GM23338 (cell line): ENCODE results near the gene SLC5A5.

ENCODE experiments used
- CREB1 ChIP-seq: fragments of 250-450 bp; sonication (Bioruptor Pico); IDR thresholded peaks from 2 replicates; pipeline ENCODE4 v1.5.0; 2020; ENCODE audit warnings: low read depth, mild to moderate bottlenecking, moderate library complexity
- EZH2 ChIP-seq: fragments of 200-600 bp; sonication (generic); IDR thresholded peaks from one replicate; pipeline ENCODE4 v1.8.0; 2017; ENCODE audit warnings: antibody characterized with exemption, mild to moderate bottlenecking, low read depth; ENCODE audit not compliant: unreplicated experiment
- EZH2phosphoT487 ChIP-seq: fragments of 200-600 bp; sonication (generic); IDR thresholded peaks from one replicate; pipeline ENCODE4 v1.8.1; 2018; ENCODE audit warnings: antibody characterized with exemption; ENCODE audit not compliant: unreplicated experiment
- JUNB ChIP-seq: IDR thresholded peaks from one replicate; pipeline ENCODE4 v1.6.1; 2016; ENCODE audit warnings: antibody characterized with exemption; ENCODE audit not compliant: unreplicated experiment
- POLR2AphosphoS5 ChIP-seq: IDR thresholded peaks from 2 replicates; pipeline ENCODE4 v1.6.1; 2016; ENCODE audit warnings: antibody characterized with exemption, low read depth
- STAT1 ChIP-seq: IDR thresholded peaks from one replicate; pipeline ENCODE4 v1.6.1; 2016; ENCODE audit warnings: antibody characterized with exemption; ENCODE audit not compliant: unreplicated experiment
- ZNF331 ChIP-seq: fragments of 250-450 bp; sonication (Bioruptor Pico); IDR thresholded peaks from 2 replicates; pipeline ENCODE4 v1.5.0; 2020; ENCODE audit warnings: low read depth, mild to moderate bottlenecking, moderate library complexity
- TF ChIP-seq, protein P1 (sequence below), 2 experiments: fragments of 200-600 bp in 1 of 2; sonication (generic) in 1 of 2; conservative IDR thresholded peaks; 2 replicates each; pipeline versions ENCODE4 v1.5.1 to v1.6.1; 2016 to 2017; ENCODE audit warnings: antibody characterized with exemption in 2 of 2, low read depth in 2 of 2, mild to moderate bottlenecking in 2 of 2, moderate library complexity in 1 of 2
- TF ChIP-seq, protein P2 (sequence below): IDR thresholded peaks from one replicate; pipeline ENCODE4 v1.6.1; 2018; ENCODE audit warnings: antibody characterized with exemption; ENCODE audit not compliant: unreplicated experiment
- TF ChIP-seq, protein P3 (sequence below): fragments of 250-450 bp; sonication (Bioruptor Pico); IDR thresholded peaks from 2 replicates; pipeline ENCODE4 v1.5.0; 2020; ENCODE audit warnings: mild to moderate bottlenecking, moderate library complexity

DNA sequence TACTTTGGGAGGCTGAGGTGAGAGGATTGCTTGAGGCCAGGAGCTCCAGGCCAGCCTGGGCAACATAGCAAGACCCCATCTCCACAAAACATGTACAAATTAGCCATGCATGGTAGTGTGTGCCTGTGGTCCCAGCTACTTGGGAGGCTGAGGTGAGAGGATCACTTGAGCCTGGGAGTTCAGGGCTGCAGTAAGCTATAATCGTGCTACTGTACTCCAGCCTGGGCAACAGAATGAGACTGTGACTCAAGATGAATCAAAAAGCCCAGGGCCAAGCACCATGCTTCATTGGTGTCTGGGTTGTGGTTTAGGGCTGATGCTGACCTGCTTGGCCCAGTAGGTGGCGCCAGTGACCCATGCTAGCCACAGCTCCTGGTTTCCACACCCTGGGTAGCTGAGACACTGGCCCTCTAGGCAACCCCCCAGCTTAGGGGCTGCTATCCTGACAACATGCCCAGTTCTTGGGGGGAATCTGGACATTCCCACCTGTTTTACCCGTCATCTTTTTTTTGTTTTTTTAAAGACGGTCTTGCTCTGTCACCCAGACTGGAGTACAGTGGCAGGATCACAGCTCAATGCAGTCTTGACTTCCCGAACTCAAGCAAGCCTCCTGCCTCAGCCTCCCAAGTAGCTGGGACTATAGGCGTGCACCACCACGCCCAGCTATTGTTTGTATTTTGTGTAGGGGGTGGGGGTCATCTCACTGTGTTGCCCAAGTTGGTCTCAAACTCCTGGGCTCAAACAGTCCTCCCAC lies 66.5 kb downstream of the SLC5A5 start:
- TF ChIP-seq EZH2 (no peak), EZH2phosphoT487 (no peak), POLR2AphosphoS5 (no peak), JUNB (no peak), CREB1 (CRISPR knock-in tag) (no peak), ZNF331 (no peak), STAT1 (no peak)
- TF ChIP-seq, protein P1, sequence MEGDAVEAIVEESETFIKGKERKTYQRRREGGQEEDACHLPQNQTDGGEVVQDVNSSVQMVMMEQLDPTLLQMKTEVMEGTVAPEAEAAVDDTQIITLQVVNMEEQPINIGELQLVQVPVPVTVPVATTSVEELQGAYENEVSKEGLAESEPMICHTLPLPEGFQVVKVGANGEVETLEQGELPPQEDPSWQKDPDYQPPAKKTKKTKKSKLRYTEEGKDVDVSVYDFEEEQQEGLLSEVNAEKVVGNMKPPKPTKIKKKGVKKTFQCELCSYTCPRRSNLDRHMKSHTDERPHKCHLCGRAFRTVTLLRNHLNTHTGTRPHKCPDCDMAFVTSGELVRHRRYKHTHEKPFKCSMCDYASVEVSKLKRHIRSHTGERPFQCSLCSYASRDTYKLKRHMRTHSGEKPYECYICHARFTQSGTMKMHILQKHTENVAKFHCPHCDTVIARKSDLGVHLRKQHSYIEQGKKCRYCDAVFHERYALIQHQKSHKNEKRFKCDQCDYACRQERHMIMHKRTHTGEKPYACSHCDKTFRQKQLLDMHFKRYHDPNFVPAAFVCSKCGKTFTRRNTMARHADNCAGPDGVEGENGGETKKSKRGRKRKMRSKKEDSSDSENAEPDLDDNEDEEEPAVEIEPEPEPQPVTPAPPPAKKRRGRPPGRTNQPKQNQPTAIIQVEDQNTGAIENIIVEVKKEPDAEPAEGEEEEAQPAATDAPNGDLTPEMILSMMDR (conservative IDR thresholded peaks at IDR 0.05; ENCODE audit: low read depth in 2 of 2), result peak; percentile 89 to 98
- TF ChIP-seq, protein P2, sequence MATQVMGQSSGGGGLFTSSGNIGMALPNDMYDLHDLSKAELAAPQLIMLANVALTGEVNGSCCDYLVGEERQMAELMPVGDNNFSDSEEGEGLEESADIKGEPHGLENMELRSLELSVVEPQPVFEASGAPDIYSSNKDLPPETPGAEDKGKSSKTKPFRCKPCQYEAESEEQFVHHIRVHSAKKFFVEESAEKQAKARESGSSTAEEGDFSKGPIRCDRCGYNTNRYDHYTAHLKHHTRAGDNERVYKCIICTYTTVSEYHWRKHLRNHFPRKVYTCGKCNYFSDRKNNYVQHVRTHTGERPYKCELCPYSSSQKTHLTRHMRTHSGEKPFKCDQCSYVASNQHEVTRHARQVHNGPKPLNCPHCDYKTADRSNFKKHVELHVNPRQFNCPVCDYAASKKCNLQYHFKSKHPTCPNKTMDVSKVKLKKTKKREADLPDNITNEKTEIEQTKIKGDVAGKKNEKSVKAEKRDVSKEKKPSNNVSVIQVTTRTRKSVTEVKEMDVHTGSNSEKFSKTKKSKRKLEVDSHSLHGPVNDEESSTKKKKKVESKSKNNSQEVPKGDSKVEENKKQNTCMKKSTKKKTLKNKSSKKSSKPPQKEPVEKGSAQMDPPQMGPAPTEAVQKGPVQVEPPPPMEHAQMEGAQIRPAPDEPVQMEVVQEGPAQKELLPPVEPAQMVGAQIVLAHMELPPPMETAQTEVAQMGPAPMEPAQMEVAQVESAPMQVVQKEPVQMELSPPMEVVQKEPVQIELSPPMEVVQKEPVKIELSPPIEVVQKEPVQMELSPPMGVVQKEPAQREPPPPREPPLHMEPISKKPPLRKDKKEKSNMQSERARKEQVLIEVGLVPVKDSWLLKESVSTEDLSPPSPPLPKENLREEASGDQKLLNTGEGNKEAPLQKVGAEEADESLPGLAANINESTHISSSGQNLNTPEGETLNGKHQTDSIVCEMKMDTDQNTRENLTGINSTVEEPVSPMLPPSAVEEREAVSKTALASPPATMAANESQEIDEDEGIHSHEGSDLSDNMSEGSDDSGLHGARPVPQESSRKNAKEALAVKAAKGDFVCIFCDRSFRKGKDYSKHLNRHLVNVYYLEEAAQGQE, result no peak
- TF ChIP-seq, protein P3, sequence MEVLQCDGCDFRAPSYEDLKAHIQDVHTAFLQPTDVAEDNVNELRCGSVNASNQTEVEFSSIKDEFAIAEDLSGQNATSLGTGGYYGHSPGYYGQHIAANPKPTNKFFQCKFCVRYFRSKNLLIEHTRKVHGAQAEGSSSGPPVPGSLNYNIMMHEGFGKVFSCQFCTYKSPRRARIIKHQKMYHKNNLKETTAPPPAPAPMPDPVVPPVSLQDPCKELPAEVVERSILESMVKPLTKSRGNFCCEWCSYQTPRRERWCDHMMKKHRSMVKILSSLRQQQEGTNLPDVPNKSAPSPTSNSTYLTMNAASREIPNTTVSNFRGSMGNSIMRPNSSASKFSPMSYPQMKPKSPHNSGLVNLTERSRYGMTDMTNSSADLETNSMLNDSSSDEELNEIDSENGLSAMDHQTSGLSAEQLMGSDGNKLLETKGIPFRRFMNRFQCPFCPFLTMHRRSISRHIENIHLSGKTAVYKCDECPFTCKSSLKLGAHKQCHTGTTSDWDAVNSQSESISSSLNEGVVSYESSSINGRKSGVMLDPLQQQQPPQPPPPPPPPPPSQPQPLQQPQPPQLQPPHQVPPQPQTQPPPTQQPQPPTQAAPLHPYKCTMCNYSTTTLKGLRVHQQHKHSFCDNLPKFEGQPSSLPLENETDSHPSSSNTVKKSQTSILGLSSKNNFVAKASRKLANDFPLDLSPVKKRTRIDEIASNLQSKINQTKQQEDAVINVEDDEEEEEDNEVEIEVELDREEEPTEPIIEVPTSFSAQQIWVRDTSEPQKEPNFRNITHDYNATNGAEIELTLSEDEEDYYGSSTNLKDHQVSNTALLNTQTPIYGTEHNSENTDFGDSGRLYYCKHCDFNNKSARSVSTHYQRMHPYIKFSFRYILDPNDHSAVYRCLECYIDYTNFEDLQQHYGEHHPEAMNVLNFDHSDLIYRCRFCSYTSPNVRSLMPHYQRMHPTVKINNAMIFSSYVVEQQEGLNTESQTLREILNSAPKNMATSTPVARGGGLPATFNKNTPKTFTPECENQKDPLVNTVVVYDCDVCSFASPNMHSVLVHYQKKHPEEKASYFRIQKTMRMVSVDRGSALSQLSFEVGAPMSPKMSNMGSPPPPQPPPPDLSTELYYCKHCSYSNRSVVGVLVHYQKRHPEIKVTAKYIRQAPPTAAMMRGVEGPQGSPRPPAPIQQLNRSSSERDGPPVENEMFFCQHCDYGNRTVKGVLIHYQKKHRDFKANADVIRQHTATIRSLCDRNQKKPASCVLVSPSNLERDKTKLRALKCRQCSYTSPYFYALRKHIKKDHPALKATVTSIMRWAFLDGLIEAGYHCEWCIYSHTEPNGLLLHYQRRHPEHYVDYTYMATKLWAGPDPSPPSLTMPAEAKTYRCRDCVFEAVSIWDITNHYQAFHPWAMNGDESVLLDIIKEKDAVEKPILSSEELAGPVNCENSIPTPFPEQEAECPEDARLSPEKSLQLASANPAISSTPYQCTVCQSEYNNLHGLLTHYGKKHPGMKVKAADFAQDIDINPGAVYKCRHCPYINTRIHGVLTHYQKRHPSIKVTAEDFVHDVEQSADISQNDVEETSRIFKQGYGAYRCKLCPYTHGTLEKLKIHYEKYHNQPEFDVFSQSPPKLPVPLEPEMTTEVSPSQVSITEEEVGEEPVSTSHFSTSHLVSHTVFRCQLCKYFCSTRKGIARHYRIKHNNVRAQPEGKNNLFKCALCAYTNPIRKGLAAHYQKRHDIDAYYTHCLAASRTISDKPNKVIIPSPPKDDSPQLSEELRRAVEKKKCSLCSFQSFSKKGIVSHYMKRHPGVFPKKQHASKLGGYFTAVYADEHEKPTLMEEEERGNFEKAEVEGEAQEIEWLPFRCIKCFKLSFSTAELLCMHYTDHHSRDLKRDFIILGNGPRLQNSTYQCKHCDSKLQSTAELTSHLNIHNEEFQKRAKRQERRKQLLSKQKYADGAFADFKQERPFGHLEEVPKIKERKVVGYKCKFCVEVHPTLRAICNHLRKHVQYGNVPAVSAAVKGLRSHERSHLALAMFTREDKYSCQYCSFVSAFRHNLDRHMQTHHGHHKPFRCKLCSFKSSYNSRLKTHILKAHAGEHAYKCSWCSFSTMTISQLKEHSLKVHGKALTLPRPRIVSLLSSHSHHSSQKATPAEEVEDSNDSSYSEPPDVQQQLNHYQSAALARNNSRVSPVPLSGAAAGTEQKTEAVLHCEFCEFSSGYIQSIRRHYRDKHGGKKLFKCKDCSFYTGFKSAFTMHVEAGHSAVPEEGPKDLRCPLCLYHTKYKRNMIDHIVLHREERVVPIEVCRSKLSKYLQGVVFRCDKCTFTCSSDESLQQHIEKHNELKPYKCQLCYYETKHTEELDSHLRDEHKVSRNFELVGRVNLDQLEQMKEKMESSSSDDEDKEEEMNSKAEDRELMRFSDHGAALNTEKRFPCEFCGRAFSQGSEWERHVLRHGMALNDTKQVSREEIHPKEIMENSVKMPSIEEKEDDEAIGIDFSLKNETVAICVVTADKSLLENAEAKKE (CRISPR knock-in tag), result no peak
